BJ (cell line): ENCODE data around the gene IPO13. TPM values are rescaled to one million over a fixed set of nuclear protein-coding genes. Genes with fewer than 3 reads are reported as not detected.

ENCODE experiments used
- CTCF ChIA-PET: fragments of 350-600 bp; formaldehyde crosslinking; extraction: SDS; loops from one replicate; lab custom pipeline; 2021; ENCODE audit warnings: antibody characterized with exemption, inconsistent platforms; lab: Yijun Ruan, JAX
- POLR2A ChIA-PET: fragments of 300-600 bp; sonication (Branson Sonifier 250); formaldehyde crosslinking; extraction: SDS; loops from one replicate; lab custom pipeline; 2021; ENCODE audit warnings: antibody characterized with exemption; lab: Charles Lee
- DNase-seq: peaks from one replicate; pipeline ENCODE4 v3.0.0-alpha.2; 2011; ENCODE audit warnings: low read depth
- H3K27me3 ChIP-seq: 2 replicates; pipeline ENCODE4 v1.6.0; 2011; ENCODE audit warnings: low read length; ENCODE audit not compliant: control insufficient read depth, insufficient read depth
- H3K36me3 ChIP-seq: 2 replicates; pipeline ENCODE4 v1.5.1; 2011; ENCODE audit warnings: low read length; ENCODE audit not compliant: control insufficient read depth, insufficient read depth
- H3K4me3 ChIP-seq: 2 replicates; pipeline ENCODE4 v1.5.1; 2011; ENCODE audit warnings: low read depth, mild to moderate bottlenecking, control low read depth, low read length
- polyA plus RNA-seq: library from polyadenylated mRNA; depleted of rRNA; stranded (reverse); fragments of >200 nt; gene quantifications from 2 replicates; pipeline ENCODE4 v1.2.3, GENCODE V29; 2011
- TF ChIP-seq, protein P1 (sequence below): IDR thresholded peaks from 2 replicates; pipeline ENCODE4 v1.5.1; 2011; ENCODE audit warnings: low read depth, mild to moderate bottlenecking, control low read depth, inconsistent platforms, low read length, moderate library complexity; ENCODE audit not compliant: insufficient read depth

IPO13 gene
- polyA plus RNA-seq, 1 experiment, result 24.8 TPM

DNA sequence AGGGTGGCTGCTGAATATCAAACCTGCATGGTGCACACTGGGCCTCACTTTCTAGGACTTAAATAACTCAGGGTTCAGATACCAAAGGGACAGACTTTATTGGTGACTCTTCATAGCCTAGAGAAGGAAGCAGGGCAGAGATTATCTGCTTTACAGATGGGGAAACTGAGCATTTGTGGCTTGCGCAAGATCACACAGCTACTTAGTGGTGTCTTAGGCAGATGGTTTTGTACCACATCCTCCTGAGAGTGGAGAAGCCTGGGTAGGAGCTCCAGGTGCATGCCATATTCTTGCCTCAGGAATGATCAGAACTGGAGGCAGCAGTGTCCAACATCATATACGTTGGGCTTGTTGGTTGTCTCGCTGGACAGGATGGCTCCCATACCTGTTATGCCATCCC lies 16.3 kb downstream of the IPO13 start:
- no peak for DNase-seq
- TF ChIP-seq, protein P1, sequence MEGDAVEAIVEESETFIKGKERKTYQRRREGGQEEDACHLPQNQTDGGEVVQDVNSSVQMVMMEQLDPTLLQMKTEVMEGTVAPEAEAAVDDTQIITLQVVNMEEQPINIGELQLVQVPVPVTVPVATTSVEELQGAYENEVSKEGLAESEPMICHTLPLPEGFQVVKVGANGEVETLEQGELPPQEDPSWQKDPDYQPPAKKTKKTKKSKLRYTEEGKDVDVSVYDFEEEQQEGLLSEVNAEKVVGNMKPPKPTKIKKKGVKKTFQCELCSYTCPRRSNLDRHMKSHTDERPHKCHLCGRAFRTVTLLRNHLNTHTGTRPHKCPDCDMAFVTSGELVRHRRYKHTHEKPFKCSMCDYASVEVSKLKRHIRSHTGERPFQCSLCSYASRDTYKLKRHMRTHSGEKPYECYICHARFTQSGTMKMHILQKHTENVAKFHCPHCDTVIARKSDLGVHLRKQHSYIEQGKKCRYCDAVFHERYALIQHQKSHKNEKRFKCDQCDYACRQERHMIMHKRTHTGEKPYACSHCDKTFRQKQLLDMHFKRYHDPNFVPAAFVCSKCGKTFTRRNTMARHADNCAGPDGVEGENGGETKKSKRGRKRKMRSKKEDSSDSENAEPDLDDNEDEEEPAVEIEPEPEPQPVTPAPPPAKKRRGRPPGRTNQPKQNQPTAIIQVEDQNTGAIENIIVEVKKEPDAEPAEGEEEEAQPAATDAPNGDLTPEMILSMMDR, result no peak
- CTCF ChIA-PET, result interaction anchor here (0.6 kb wide), 1 partner anchor 202 kb away, joined by 3 read pairs; no protein-coding TSS in a partner anchor
- H3K4me3 ChIP-seq, result no peak overlapping the region
- POLR2A ChIA-PET, result no interaction called here
- H3K36me3 ChIP-seq, result peaks cover 16% of the 10 kb centered on the region
- H3K27me3 ChIP-seq, result no peaks in the 10 kb centered on the region

DNA sequence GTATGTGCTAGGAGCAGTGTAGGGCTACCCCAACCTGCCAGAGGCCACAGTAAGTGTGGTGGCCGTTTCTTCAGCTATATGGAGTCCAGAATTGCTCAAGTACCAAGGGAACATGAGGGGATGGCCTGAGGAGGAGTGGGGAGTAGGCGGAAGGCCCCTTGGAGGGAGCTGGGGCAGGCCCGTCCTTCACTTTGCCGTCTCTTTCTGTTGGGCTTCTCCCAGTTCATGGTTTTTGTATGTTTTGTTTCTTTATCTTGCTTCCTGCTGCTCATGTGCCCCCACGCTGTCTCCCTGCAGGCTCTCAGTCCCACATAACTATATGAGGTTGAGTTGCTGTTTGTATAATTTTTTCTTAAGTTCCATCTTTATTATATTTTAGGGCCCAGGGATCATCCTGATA lies 17.1 kb downstream of the IPO13 start:
- TF ChIP-seq, protein P1, result no peak
- no peak for DNase-seq
- peaks cover 14% of the 10 kb centered on the region for H3K36me3 ChIP-seq
- CTCF ChIA-PET, result interaction anchor here (1.2 kb wide), 2 partner anchors 12 to 17 kb away, joined by 3 read pairs; no protein-coding TSS in a partner anchor
- no peaks in the 10 kb centered on the region for H3K27me3 ChIP-seq
- POLR2A ChIA-PET, result no interaction called here
- no peak overlapping the region for H3K4me3 ChIP-seq

DNA sequence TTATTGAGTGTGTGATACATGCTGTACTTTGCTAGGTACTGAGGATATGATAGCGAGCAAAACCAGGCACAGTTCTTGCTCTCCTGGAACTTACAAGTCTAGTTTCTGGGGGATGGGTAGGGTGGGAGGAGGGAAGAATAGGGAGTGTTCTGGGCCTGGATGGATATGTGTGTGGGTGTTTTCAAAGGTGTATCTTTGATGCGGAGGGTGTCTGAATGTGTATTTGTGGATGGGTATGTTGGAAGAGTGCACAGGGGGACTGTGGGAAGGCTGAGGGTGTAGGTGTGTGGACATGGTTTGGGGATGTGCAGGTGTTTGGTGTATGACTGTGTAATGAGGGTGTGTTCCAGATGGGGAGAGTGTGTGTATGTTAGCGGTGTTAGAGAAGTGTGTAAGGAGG lies 18.6 kb downstream of the IPO13 start:
- TF ChIP-seq, protein P1, result no peak
- Histone ChIP-seq H3K27me3 (no peaks in the 10 kb centered on the region), H3K36me3 (peaks cover 11% of the 10 kb centered on the region), H3K4me3 (no peak overlapping the region)
- ChIA-PET CTCF (interaction anchor here (1.2 to 1.3 kb wide), 2 partner anchors 11 to 16 kb away, joined by 3 read pairs; no protein-coding TSS in a partner anchor), POLR2A (no interaction called here)
- DNase-seq, result no peak

DNA sequence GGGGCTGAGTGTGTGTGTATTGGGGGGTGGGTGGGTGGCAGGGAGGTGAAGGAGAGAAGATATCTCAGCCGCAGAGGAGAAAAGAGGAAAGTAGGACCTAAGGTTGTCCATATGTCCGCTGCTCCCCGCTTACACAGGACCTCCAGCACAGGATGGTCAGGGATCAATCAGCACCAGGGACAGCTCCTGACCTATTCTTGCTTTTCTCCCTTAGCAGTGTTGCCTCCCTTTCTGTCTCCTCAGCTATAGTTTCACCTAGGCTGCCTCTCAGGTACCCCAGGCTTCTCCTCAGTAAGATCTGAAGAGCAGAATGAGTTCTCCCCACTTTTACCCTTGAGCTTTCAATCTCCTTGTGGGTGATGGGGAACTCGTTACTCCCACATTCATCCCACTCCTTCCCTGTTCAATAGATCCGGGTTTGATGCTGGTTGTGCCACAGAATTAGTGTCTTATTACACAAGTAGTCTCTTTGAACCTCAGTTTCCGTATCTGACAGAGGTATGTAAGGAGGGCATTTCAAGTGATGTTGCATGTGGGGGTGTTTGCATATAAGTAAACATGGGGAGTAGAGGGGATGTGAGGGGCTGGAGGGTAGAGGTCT lies 21.7 kb downstream of the IPO13 start:
- CTCF ChIA-PET, result interaction anchor here (1.0 kb wide), 1 partner anchor 34 kb away, joined by 3 read pairs; no protein-coding TSS in a partner anchor
- DNase-seq, result no peak
- TF ChIP-seq, protein P1, result no peak
- POLR2A ChIA-PET, result no interaction called here
- peaks cover 7% of the 10 kb centered on the region for H3K36me3 ChIP-seq
- no peak overlapping the region for H3K4me3 ChIP-seq
- no peaks in the 10 kb centered on the region for H3K27me3 ChIP-seq

DNA sequence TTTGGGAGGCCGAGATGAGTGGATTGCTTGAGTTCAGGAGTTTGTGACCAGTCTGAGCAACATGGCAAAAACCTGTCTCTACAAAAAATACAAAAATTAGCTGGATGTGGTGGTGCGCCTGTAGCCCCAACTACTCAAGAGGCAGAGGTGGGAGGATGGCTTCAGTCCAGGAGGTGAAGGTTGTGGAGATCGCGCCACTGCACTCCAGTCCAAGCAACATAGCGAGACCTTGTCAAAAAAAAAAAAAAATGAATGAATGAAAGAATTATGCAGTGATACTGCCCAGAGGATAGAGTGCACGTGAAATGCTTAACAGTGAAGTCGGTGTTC lies 22.6 kb downstream of the IPO13 start:
- ChIA-PET POLR2A (no interaction called here), CTCF (interaction anchor here (0.7 to 2.4 kb wide), 4 partner anchors 9 to 34 kb away, joined by 3 to 9 read pairs (median 4); partner anchors contain the start of gene B4GALT2)
- TF ChIP-seq, protein P1, result no peak
- no peak for DNase-seq
- Histone ChIP-seq H3K27me3 (no peaks in the 10 kb centered on the region), H3K36me3 (peaks cover 7% of the 10 kb centered on the region), H3K4me3 (no peak overlapping the region)
